ENCODE results near the gene GLIS1. TPM values are rescaled to one million over a fixed set of nuclear protein-coding genes. Genes with fewer than 3 reads are reported as not detected.
A peak's percentile ranks its signal among the peaks of the same experiment; 100 is the strongest.

GLIS1 gene
- total RNA-seq, 1 donor from 2014 or later = 1.2 TPM

- no peak for TF ChIP-seq POLR2A (IDR thresholded peaks at IDR 0.05)
- TF ChIP-seq POLR2AphosphoS5 (IDR thresholded peaks at IDR 0.05; ENCODE audit: insufficient read depth in 1 of 2, low read depth in 1 of 2) = no peak
- no peak for TF ChIP-seq CTCF (IDR thresholded peaks at IDR 0.05)
- Histone ChIP-seq H3K27me3 (no peaks in the 10 kb centered on the region), H3K36me3 (no peaks in the 10 kb centered on the region), H3K4me3 (no peak overlapping the region), H3K27ac (peak overlapping the region; percentile 55), H3K9me3 (no peaks in the 10 kb centered on the region), H3K4me1 (peaks cover 20% of the 10 kb centered on the region)
- intact Hi-C loops (cut with DNase I) = no loop called here
- no peak for DNase-seq (ENCODE audit: extremely low spot score in 2 of 2)
These were observed 5.5 kb downstream of the GLIS1 start for GRCh38 chr1:53733447-53733931.

DNA sequence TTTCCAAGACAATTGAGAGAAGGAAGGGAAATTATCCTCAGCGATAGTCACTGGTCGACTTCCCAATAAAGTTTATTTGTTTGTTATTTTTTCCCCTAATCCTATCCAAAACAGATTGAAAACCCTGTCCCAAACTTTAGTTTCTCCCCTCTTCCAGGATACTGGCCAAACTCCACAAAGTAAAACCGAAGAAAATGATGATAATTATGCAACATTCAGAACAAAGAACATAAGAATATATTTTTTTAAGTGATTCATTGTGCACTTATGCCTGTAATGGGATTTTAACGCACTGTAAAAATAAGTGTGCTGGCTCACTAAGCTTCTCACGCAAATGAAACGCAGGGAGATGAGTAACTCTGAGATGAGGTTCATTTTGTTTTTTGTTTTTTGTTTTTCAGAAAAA lies 6.0 kb downstream of the GLIS1 start:
- no peak for DNase-seq (ENCODE audit: extremely low spot score in 2 of 2)
- H3K4me3 ChIP-seq = peak overlapping the region in 1 of 2 donors; percentile 2
- H3K27ac ChIP-seq = peak overlapping the region; percentile 55
- H3K36me3 ChIP-seq = no peaks in the 10 kb centered on the region
- H3K9me3 ChIP-seq = no peaks in the 10 kb centered on the region
- intact Hi-C loops (cut with DNase I) = no loop called here
- TF ChIP-seq POLR2A (IDR thresholded peaks at IDR 0.05) (no peak), POLR2AphosphoS5 (IDR thresholded peaks at IDR 0.05; ENCODE audit: insufficient read depth in 1 of 2, low read depth in 1 of 2) (no peak), CTCF (IDR thresholded peaks at IDR 0.05) (no peak)
- H3K4me1 ChIP-seq = peaks cover 14% of the 10 kb centered on the region
- no peaks in the 10 kb centered on the region for H3K27me3 ChIP-seq

DNA sequence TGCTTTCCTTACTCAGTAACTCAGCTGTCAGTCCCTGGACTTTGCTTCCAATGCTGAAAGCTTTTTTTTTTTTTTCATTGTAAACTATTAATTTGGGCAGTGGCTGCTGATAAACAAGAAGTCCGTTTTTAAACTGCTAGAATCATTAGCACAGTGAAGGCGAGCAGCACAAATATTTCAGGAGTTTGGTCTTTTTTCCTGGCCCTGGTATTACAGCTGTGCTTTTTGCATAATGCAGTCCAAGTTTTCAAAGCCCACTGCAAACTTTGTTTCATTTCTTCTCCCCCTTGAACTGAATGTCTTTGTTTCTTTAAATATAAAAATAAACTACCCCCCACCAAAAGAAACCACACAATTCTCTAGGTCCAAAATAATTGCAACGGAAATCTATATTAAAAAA lies 6.6 kb downstream of the GLIS1 start:
- TF ChIP-seq POLR2AphosphoS5 (IDR thresholded peaks at IDR 0.05; ENCODE audit: insufficient read depth in 1 of 2, low read depth in 1 of 2) (no peak), POLR2A (IDR thresholded peaks at IDR 0.05) (no peak), CTCF (IDR thresholded peaks at IDR 0.05) (no peak)
- intact Hi-C loops (cut with DNase I) = no loop called here
- Histone ChIP-seq H3K27ac (peak overlapping the region; percentile 64), H3K9me3 (no peaks in the 10 kb centered on the region), H3K36me3 (no peaks in the 10 kb centered on the region), H3K4me3 (peak overlapping the region in 1 of 2 donors; percentile 5), H3K4me1 (peaks cover 9% of the 10 kb centered on the region), H3K27me3 (no peaks in the 10 kb centered on the region)
- no peak for DNase-seq (ENCODE audit: extremely low spot score in 2 of 2)

- Histone ChIP-seq H3K36me3 (no peaks in the 10 kb centered on the region), H3K4me1 (peaks cover 7% of the 10 kb centered on the region), H3K27me3 (no peaks in the 10 kb centered on the region), H3K27ac (peak overlapping the region; percentile 64), H3K4me3 (peak overlapping the region in 1 of 2 donors; percentile 5), H3K9me3 (no peaks in the 10 kb centered on the region)
- intact Hi-C loops (cut with DNase I) = no loop called here
- TF ChIP-seq POLR2AphosphoS5 (IDR thresholded peaks at IDR 0.05; ENCODE audit: insufficient read depth in 1 of 2, low read depth in 1 of 2) (no peak), CTCF (IDR thresholded peaks at IDR 0.05) (no peak), POLR2A (IDR thresholded peaks at IDR 0.05) (no peak)
- no peak for DNase-seq (ENCODE audit: extremely low spot score in 2 of 2)
These were observed 7.1 kb downstream of the GLIS1 start for GRCh38 chr1:53731779-53732305.

GRCh38 chr1:53731043-53731600 lies 7.8 kb downstream of the GLIS1 start:
- no peak for DNase-seq (ENCODE audit: extremely low spot score in 2 of 2)
- Histone ChIP-seq H3K36me3 (no peaks in the 10 kb centered on the region), H3K4me3 (no peak overlapping the region), H3K27ac (peak overlapping the region; percentile 64), H3K9me3 (no peaks in the 10 kb centered on the region), H3K27me3 (no peaks in the 10 kb centered on the region), H3K4me1 (peaks cover 7% of the 10 kb centered on the region)
- intact Hi-C loops (cut with DNase I) = no loop called here
- TF ChIP-seq POLR2AphosphoS5 (IDR thresholded peaks at IDR 0.05; ENCODE audit: insufficient read depth in 1 of 2, low read depth in 1 of 2) (no peak), POLR2A (IDR thresholded peaks at IDR 0.05) (no peak), CTCF (IDR thresholded peaks at IDR 0.05) (no peak)

All from vagina (tissue), 2 donors.